ENCODE results near the gene FAT3.

The FAT3 gene

GRCh38 chr11:92272651-92273050 lies 48.0 kb downstream of the FAT3 start:
- no peak for TF ChIP-seq CTCF (IDR thresholded peaks at IDR 0.05)

All from LNCAP (cell line).